Panc1 (cell line): ENCODE results near the gene COA5. TPM values are rescaled to one million over a fixed set of nuclear protein-coding genes. Genes with fewer than 3 reads are reported as not detected.

Source experiments
- ATAC-seq: fragments of 200-7000 bp; cut with Tn5 transposase; 2 replicates; pipeline ENCODE4 v1.9.1; 2020; ENCODE audit warnings: mild to moderate bottlenecking, moderate library complexity
- BruUV-seq: library from RNA; stranded (reverse); fragments of 400-500 nt; replicated peaks from 2 replicates; lab custom pipeline; 2021; lab: Mats Ljungman, UMichigan
- CTCF ChIA-PET: fragments of 300-600 bp; sonication (Branson Sonifier 250); formaldehyde crosslinking; loops from one replicate; lab custom pipeline; 2022; ENCODE audit warnings: antibody characterized with exemption; lab: Charles Lee
- POLR2A ChIA-PET: fragments of 300-600 bp; sonication (Branson Sonifier 250); formaldehyde crosslinking; loops from one replicate; lab custom pipeline; 2022; ENCODE audit warnings: antibody characterized with exemption; lab: Charles Lee
- DNase-seq: peaks from one replicate; pipeline ENCODE4 v3.0.0-alpha.2; 2010; ENCODE audit warnings: low read depth, low spot score
- H3K27ac ChIP-seq: 2 replicates; pipeline ENCODE4 v1.5.1; 2011; ENCODE audit warnings: mild to moderate bottlenecking, low read length, inconsistent platforms
- H3K27me3 ChIP-seq: fragments of 200-500 bp; sonication (Bioruptor generic); 2 replicates; pipeline ENCODE4 v1.6.0; 2014; ENCODE audit warnings: low read length, inconsistent platforms; ENCODE audit not compliant: control insufficient read depth, insufficient read depth
- H3K36me3 ChIP-seq: fragments of 200-500 bp; sonication (Bioruptor generic); 2 replicates; pipeline ENCODE4 v1.5.1; 2014; ENCODE audit warnings: inconsistent platforms, mild to moderate bottlenecking, low read length, moderate library complexity; ENCODE audit not compliant: control insufficient read depth, insufficient read depth
- H3K4me1 ChIP-seq: 2 replicates; pipeline ENCODE4 v1.5.1; 2011; ENCODE audit warnings: inconsistent platforms, mild to moderate bottlenecking, low read length, moderate library complexity; ENCODE audit not compliant: control insufficient read depth, insufficient read depth
- H3K4me3 ChIP-seq, 2 experiments: 2 replicates each; pipeline ENCODE4 v1.5.1; 2011 to 2012; ENCODE audit warnings: low read depth in 2 of 2, low read length in 2 of 2, mild to moderate bottlenecking in 2 of 2, inconsistent platforms in 1 of 2, moderate library complexity in 1 of 2
- H3K9me3 ChIP-seq: fragments of 200-500 bp; sonication (Bioruptor generic); 2 replicates; pipeline ENCODE4 v1.5.1; 2014; ENCODE audit warnings: low read depth, mild to moderate bottlenecking, inconsistent platforms, low read length, moderate library complexity; ENCODE audit not compliant: control insufficient read depth, insufficient read depth
- CTCF ChIP-seq: fragments of 450-650 bp; IDR thresholded peaks from 2 replicates; pipeline ENCODE4 v1.5.1; 2017; ENCODE audit warnings: mild to moderate bottlenecking
- POLR2AphosphoS5 ChIP-seq: IDR thresholded peaks from 2 replicates; pipeline ENCODE4 v1.6.1; 2012; ENCODE audit warnings: mild to moderate bottlenecking, low read depth, low read length, moderate library complexity
- REST ChIP-seq, 2 experiments: IDR thresholded peaks; 2 replicates each; pipeline ENCODE4 v1.6.1; 2011 to 2012; ENCODE audit warnings: low read depth in 2 of 2, control low read depth in 1 of 2, low read length in 1 of 2, mild to moderate bottlenecking in 1 of 2, moderate library complexity in 1 of 2; ENCODE audit not compliant: insufficient read depth in 1 of 2
- SIN3A ChIP-seq: IDR thresholded peaks from 2 replicates; pipeline ENCODE4 v1.6.1; 2012; ENCODE audit warnings: low read depth, mild to moderate bottlenecking, low read length, moderate library complexity, borderline replicate concordance; ENCODE audit not compliant: insufficient read depth
- TCF7L2 ChIP-seq: IDR thresholded peaks from 2 replicates; pipeline ENCODE4 v1.6.1; 2011; ENCODE audit warnings: mild to moderate bottlenecking, low read depth, low read length, inconsistent platforms
- in situ Hi-C: cut with HindIII; loops from 2 replicates; pipeline ENCODE4 v1.10.0; 2016; ENCODE audit warnings: low sequenced_read_pairs, low pct_unique_long_range_greater_than_20kb
- intact Hi-C: fragments of 100-400 bp; cut with micrococcal nuclease; formaldehyde crosslinking; loops from one replicate; pipeline ENCODE4 v1.10.0; 2022; ENCODE audit not compliant: unreplicated experiment
- total RNA-seq: library from RNA; stranded (reverse); gene quantifications from one replicate; pipeline ENCODE4 v1.2.1, GENCODE V29; 2021; ENCODE audit not compliant: unreplicated experiment

Gene COA5
- total RNA-seq, 1 experiment from 2014 or later: 20.6 TPM

- in situ Hi-C loops (no loop called here), intact Hi-C loops (no loop called here)
- ChIA-PET POLR2A (no interaction called here), CTCF (no interaction called here)
- no peak for DNase-seq
- Histone ChIP-seq H3K27ac (no peak overlapping the region), H3K4me1 (no peaks in the 10 kb centered on the region), H3K27me3 (no peaks in the 10 kb centered on the region), H3K9me3 (no peaks in the 10 kb centered on the region), H3K36me3 (no peaks in the 10 kb centered on the region), H3K4me3 (no peak overlapping the region)
- BruUV-seq: no TSS peak
- ATAC-seq: no peak
- TF ChIP-seq TCF7L2 (no peak), CTCF (no peak), SIN3A (no peak), POLR2AphosphoS5 (no peak), REST (IDR thresholded peaks at IDR 0.05; ENCODE audit: insufficient read depth in 1 of 2, low read depth in 2 of 2, low read length in 1 of 2) (no peak)
Measured at GRCh38 chr2:98589489-98589888, 18.8 kb downstream of the COA5 start.

GRCh38 chr2:98588880-98589431 is 19.4 kb downstream of the COA5 start:
- ChIA-PET CTCF (no interaction called here), POLR2A (no interaction called here)
- BruUV-seq: no TSS peak
- no peak for TF ChIP-seq TCF7L2
- TF ChIP-seq POLR2AphosphoS5: no peak
- no peak for TF ChIP-seq SIN3A
- no peak for TF ChIP-seq CTCF
- no peaks in the 10 kb centered on the region for H3K27me3 ChIP-seq
- intact Hi-C loops (no loop called here), in situ Hi-C loops (no loop called here)
- H3K36me3 ChIP-seq: no peaks in the 10 kb centered on the region
- no peaks in the 10 kb centered on the region for H3K4me1 ChIP-seq
- DNase-seq (no peak), ATAC-seq (no peak)
- H3K27ac ChIP-seq: no peak overlapping the region
- no peaks in the 10 kb centered on the region for H3K9me3 ChIP-seq
- no peak overlapping the region for H3K4me3 ChIP-seq
